Panc1 (cell line): ENCODE results near the gene AARS2. TPM values are rescaled to one million over a fixed set of nuclear protein-coding genes. Genes with fewer than 3 reads are reported as not detected.

ENCODE experiments used
- ATAC-seq: fragments of 200-7000 bp; cut with Tn5 transposase; 2 replicates; pipeline ENCODE4 v1.9.1; 2020; ENCODE audit warnings: mild to moderate bottlenecking, moderate library complexity
- BruUV-seq: library from RNA; stranded (reverse); fragments of 400-500 nt; replicated peaks from 2 replicates; lab custom pipeline; 2021; lab: Mats Ljungman, UMichigan
- CTCF ChIA-PET: fragments of 300-600 bp; sonication (Branson Sonifier 250); formaldehyde crosslinking; loops from one replicate; lab custom pipeline; 2022; ENCODE audit warnings: antibody characterized with exemption; lab: Charles Lee
- POLR2A ChIA-PET: fragments of 300-600 bp; sonication (Branson Sonifier 250); formaldehyde crosslinking; loops from one replicate; lab custom pipeline; 2022; ENCODE audit warnings: antibody characterized with exemption; lab: Charles Lee
- DNase-seq: peaks from one replicate; pipeline ENCODE4 v3.0.0-alpha.2; 2010; ENCODE audit warnings: low read depth, low spot score
- H3K27ac ChIP-seq: 2 replicates; pipeline ENCODE4 v1.5.1; 2011; ENCODE audit warnings: mild to moderate bottlenecking, low read length, inconsistent platforms
- H3K27me3 ChIP-seq: fragments of 200-500 bp; sonication (Bioruptor generic); 2 replicates; pipeline ENCODE4 v1.6.0; 2014; ENCODE audit warnings: low read length, inconsistent platforms; ENCODE audit not compliant: control insufficient read depth, insufficient read depth
- H3K36me3 ChIP-seq: fragments of 200-500 bp; sonication (Bioruptor generic); 2 replicates; pipeline ENCODE4 v1.5.1; 2014; ENCODE audit warnings: inconsistent platforms, mild to moderate bottlenecking, low read length, moderate library complexity; ENCODE audit not compliant: control insufficient read depth, insufficient read depth
- H3K4me1 ChIP-seq: 2 replicates; pipeline ENCODE4 v1.5.1; 2011; ENCODE audit warnings: inconsistent platforms, mild to moderate bottlenecking, low read length, moderate library complexity; ENCODE audit not compliant: control insufficient read depth, insufficient read depth
- H3K4me3 ChIP-seq, 2 experiments: 2 replicates each; pipeline ENCODE4 v1.5.1; 2011 to 2012; ENCODE audit warnings: low read depth in 2 of 2, low read length in 2 of 2, mild to moderate bottlenecking in 2 of 2, inconsistent platforms in 1 of 2, moderate library complexity in 1 of 2
- H3K9me3 ChIP-seq: fragments of 200-500 bp; sonication (Bioruptor generic); 2 replicates; pipeline ENCODE4 v1.5.1; 2014; ENCODE audit warnings: low read depth, mild to moderate bottlenecking, inconsistent platforms, low read length, moderate library complexity; ENCODE audit not compliant: control insufficient read depth, insufficient read depth
- POLR2AphosphoS5 ChIP-seq: IDR thresholded peaks from 2 replicates; pipeline ENCODE4 v1.6.1; 2012; ENCODE audit warnings: mild to moderate bottlenecking, low read depth, low read length, moderate library complexity
- SIN3A ChIP-seq: IDR thresholded peaks from 2 replicates; pipeline ENCODE4 v1.6.1; 2012; ENCODE audit warnings: low read depth, mild to moderate bottlenecking, low read length, moderate library complexity, borderline replicate concordance; ENCODE audit not compliant: insufficient read depth
- TCF7L2 ChIP-seq: IDR thresholded peaks from 2 replicates; pipeline ENCODE4 v1.6.1; 2011; ENCODE audit warnings: mild to moderate bottlenecking, low read depth, low read length, inconsistent platforms
- in situ Hi-C: cut with HindIII; loops from 2 replicates; pipeline ENCODE4 v1.10.0; 2016; ENCODE audit warnings: low sequenced_read_pairs, low pct_unique_long_range_greater_than_20kb
- intact Hi-C: fragments of 100-400 bp; cut with micrococcal nuclease; formaldehyde crosslinking; loops from one replicate; pipeline ENCODE4 v1.10.0; 2022; ENCODE audit not compliant: unreplicated experiment
- total RNA-seq: library from RNA; stranded (reverse); gene quantifications from one replicate; pipeline ENCODE4 v1.2.1, GENCODE V29; 2021; ENCODE audit not compliant: unreplicated experiment
- TF ChIP-seq, protein P1 (sequence below), 2 experiments: IDR thresholded peaks; 2 replicates each; pipeline ENCODE4 v1.6.1; 2011 to 2012; ENCODE audit warnings: low read depth in 2 of 2, control low read depth in 1 of 2, low read length in 1 of 2, mild to moderate bottlenecking in 1 of 2, moderate library complexity in 1 of 2; ENCODE audit not compliant: insufficient read depth in 1 of 2
- TF ChIP-seq, protein P2 (sequence below): fragments of 450-650 bp; IDR thresholded peaks from 2 replicates; pipeline ENCODE4 v1.5.1; 2017; ENCODE audit warnings: mild to moderate bottlenecking

The AARS2 gene
- total RNA-seq, 1 experiment from 2014 or later, result 13.1 TPM

DNA sequence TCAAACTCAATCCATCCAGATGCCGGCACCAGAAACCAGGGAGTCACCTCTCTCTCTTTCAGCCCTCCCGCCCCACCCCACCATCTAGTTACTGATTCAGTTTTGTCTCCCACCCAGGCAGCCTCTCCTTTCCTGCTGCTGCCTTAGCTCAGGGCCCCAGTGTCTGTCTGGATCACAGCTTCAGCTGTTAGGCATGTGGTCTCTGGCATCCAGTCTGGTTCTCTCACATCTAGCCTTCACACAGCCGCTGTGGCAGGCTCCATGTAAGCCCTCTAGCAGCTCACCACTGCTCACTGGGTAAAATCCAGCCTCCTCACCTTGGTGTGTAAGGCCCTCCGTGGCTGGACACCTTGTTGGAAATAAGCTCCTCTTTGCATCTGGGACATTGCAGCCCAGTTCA is 21.3 kb downstream of the AARS2 start:
- no TSS peak for BruUV-seq
- no peak for ATAC-seq
- intact Hi-C loops (no loop called here), in situ Hi-C loops (no loop called here)
- no peak for TF ChIP-seq POLR2AphosphoS5
- TF ChIP-seq SIN3A, result no peak
- TF ChIP-seq, protein P1, sequence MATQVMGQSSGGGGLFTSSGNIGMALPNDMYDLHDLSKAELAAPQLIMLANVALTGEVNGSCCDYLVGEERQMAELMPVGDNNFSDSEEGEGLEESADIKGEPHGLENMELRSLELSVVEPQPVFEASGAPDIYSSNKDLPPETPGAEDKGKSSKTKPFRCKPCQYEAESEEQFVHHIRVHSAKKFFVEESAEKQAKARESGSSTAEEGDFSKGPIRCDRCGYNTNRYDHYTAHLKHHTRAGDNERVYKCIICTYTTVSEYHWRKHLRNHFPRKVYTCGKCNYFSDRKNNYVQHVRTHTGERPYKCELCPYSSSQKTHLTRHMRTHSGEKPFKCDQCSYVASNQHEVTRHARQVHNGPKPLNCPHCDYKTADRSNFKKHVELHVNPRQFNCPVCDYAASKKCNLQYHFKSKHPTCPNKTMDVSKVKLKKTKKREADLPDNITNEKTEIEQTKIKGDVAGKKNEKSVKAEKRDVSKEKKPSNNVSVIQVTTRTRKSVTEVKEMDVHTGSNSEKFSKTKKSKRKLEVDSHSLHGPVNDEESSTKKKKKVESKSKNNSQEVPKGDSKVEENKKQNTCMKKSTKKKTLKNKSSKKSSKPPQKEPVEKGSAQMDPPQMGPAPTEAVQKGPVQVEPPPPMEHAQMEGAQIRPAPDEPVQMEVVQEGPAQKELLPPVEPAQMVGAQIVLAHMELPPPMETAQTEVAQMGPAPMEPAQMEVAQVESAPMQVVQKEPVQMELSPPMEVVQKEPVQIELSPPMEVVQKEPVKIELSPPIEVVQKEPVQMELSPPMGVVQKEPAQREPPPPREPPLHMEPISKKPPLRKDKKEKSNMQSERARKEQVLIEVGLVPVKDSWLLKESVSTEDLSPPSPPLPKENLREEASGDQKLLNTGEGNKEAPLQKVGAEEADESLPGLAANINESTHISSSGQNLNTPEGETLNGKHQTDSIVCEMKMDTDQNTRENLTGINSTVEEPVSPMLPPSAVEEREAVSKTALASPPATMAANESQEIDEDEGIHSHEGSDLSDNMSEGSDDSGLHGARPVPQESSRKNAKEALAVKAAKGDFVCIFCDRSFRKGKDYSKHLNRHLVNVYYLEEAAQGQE (IDR thresholded peaks at IDR 0.05; ENCODE audit: insufficient read depth in 1 of 2, low read depth in 2 of 2, low read length in 1 of 2), result no peak
- no peak for TF ChIP-seq TCF7L2
- TF ChIP-seq, protein P2, sequence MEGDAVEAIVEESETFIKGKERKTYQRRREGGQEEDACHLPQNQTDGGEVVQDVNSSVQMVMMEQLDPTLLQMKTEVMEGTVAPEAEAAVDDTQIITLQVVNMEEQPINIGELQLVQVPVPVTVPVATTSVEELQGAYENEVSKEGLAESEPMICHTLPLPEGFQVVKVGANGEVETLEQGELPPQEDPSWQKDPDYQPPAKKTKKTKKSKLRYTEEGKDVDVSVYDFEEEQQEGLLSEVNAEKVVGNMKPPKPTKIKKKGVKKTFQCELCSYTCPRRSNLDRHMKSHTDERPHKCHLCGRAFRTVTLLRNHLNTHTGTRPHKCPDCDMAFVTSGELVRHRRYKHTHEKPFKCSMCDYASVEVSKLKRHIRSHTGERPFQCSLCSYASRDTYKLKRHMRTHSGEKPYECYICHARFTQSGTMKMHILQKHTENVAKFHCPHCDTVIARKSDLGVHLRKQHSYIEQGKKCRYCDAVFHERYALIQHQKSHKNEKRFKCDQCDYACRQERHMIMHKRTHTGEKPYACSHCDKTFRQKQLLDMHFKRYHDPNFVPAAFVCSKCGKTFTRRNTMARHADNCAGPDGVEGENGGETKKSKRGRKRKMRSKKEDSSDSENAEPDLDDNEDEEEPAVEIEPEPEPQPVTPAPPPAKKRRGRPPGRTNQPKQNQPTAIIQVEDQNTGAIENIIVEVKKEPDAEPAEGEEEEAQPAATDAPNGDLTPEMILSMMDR, result no peak
- no peaks in the 10 kb centered on the region for H3K36me3 ChIP-seq
- H3K9me3 ChIP-seq, result no peaks in the 10 kb centered on the region
- no peak overlapping the region for H3K4me3 ChIP-seq
- ChIA-PET CTCF (no interaction called here), POLR2A (no interaction called here)
- H3K27ac ChIP-seq, result no peak overlapping the region
- H3K4me1 ChIP-seq, result no peaks in the 10 kb centered on the region
- H3K27me3 ChIP-seq, result peaks cover 16% of the 10 kb centered on the region
- no peak for DNase-seq

DNA sequence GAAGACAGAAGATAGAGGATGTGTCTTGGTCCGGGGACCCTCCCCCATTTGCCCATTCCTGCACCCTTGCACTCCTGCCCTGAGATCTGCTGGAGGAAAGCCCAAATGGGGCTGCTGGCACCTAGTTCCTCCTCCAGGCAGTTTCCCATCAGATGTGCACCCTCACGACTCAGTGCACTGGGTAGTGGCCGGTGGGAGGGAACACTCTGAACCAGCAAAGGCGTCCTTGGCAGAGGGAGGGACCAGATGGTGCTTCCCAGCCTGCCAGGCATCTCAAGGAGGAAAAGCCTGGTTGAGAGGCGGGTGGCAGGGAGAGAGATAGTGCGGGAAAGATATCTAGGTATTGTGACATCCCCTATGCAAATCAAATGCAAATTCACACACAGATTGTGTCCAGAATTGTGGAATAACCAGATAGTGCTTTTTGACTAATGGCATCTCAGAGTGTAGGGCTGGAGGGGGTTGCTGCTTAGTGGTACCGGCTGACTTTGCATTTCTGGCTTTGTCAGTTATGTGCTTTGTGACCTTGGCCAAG is 23.4 kb downstream of the AARS2 start:
- TF ChIP-seq SIN3A (no peak), TCF7L2 (no peak), POLR2AphosphoS5 (no peak)
- TF ChIP-seq, protein P1 (IDR thresholded peaks at IDR 0.05; ENCODE audit: insufficient read depth in 1 of 2, low read depth in 2 of 2, low read length in 1 of 2), result no peak
- TF ChIP-seq, protein P2, result no peak
- 0 out of 2 replicates have a peak, but pooled peaks have one; percentile 35 for ATAC-seq
- POLR2A ChIA-PET, result no interaction called here

More for the DNA sequence above, 23.4 kb downstream of the AARS2 start:
- CTCF ChIA-PET, result no interaction called here
- no TSS peak for BruUV-seq
- Histone ChIP-seq H3K36me3 (no peaks in the 10 kb centered on the region), H3K9me3 (no peaks in the 10 kb centered on the region), H3K27me3 (peaks cover 11% of the 10 kb centered on the region; the same call in 1 of the 2 replicates), H3K4me3 (no peak overlapping the region), H3K4me1 (no peaks in the 10 kb centered on the region), H3K27ac (no peak overlapping the region)
- in situ Hi-C loops (no loop called here), intact Hi-C loops (loop anchor here (5.0 kb wide), 1 partner anchor 48 kb away; no protein-coding TSS in a partner anchor)
- DNase-seq, result no peak
